Stimulated activated CD8-positive, alpha-beta memory T cell treated with anti-CD3 and anti-CD28 coated beads, Interleukin-7, amount 100 ng/mL, for 48 hours (primary cell): ENCODE measurements around the gene CFAP161.
"Not testable (repeated sequence)": the region's sequence is repeated elsewhere in the genome, so short reads cannot be mapped to it uniquely, and the experiment has no call there.

Experiments used
- DNase-seq, 2 donors: peaks; one replicate each; pipeline ENCODE4 v3.0.0-alpha.2; 2020; ENCODE audit warnings: low read depth in 1 of 2; ENCODE audit errors: extremely low read depth in 1 of 2

The CFAP161 gene

DNA sequence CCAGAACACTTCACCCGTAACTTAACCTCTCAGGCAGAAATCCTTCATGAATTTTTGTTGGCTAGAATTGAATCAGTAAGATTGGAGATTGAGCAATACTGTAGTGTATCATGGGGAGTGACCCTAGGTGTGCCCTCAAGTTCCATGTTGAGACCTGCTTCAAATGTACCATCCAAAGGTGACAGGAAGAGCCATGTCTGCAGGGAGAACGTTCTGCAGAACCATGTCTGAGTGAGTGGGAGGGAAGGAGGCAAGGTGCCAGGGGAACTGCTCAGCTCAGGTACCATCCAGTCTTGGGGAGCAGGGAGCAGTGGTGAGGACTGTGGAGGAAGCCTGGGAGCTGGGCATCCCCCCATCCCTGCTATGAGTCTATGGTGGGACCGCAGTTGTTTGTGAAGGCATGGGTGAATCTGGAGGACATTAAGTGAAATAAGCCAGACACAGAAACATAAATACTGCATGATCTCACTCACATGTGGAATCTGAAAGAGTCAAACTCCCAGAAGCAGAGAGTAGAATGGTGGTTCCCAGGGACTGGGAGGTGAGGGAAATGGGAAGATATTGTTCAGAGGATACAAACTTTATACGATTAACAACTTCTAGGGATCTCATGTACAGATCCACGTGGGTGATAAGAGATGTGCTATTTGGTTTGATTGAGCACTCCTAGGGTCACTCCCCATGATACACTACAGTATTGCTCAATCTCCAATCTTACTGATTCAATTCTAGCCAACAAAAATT lies 23.3 kb downstream of the CFAP161 start:
- DNase-seq, result no peak

DNA sequence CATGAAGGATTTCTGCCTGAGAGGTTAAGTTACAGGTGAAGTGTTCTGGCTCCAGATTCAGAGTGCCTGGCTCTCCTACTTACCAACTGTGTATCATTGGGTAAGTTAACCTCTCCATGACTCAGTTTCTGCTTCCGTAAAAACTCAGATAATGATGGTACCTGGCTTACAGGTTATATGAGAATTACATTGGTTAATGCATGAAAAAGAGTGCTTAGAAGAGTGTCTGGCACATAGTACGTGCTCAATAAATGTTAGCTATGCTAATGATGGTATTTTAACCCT lies 23.8 kb downstream of the CFAP161 start:
- no peak for DNase-seq

DNA sequence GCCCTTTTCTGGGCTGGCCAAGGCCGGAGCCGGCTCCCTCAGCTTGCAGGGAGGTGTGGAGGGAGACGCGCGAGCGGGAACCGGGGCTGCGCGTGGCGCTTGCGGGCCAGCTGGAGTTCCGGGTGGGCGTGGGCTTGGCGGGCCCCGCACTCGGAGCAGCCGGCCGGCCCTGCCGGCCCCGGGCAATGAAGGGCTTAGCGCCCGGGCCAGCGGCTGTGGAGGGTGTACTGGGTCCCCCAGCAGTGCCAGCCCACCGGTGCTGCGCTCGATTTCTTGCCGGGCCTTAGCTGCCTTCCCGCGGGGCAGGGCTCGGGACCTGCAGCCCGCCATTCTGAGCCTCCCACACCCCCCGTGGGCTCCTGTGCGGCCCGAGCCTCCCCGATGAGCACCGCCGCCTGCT lies 24.5 kb downstream of the CFAP161 start:
- not testable (repeated sequence) for DNase-seq

DNA sequence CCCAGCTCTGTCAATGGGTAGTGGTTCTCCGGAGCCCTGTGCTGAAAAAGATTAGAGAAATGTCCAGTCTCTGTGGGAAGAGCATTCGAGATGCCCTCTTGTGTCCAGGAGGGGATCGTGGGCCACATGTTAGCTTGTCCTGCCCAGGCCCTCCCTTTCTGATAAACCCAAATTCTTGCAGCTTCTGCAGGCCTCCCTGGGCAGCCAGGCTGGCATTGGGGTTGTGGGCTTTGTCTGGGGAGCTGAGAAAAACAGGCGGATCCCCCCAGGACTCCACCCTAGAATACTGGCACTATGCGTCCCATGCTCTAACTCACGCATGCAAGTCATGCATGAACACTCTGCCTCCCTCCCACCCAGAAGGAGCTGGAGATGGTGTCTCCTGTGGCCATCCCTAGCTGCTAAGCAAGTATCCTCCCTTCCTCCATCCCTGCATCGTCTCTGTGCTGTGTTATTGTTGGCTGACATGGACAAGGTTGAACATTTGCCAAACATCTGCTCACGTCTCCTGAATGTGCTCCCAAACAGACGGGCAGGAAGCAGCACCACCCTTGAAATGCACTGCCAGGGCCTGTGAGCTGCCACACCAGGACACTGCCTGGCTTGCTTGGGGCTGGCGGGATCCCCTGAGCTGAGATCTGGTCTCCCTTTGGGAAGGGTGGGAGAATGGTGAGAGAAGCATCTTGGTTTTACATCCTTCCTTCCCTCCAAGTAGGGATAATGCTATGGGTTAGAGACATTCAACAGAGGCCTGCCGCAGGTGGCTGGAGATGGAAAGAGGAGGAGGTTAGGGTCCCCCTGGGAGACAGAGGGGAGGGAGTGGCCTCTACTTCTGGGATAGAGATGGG lies 26.5 kb downstream of the CFAP161 start:
- no peak for DNase-seq

DNA sequence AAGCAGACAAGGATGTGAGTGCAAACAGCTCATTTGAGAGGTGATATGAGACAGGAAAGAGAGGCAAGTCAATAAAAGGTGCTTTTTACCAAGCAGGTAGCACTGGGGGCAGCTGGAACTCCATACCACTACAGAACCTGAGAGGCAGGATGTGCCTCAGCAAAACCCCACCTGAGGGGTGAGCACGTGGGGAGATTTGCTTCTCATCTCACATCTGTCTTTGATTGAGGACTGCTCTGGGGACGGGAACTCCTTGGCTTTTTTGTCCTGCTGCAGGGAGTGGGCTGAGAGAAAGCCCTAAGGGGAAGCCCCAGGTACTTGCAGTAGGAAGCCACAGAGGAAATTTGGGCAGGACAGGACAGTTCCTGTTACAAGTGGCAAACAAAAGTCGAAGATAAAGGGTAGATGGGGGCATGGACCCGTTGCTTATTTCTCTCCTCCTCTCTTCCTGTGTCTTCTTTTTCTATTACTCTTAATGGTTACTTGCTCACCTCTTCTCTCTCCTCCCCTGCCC lies 27.1 kb downstream of the CFAP161 start:
- no peak for DNase-seq

DNA sequence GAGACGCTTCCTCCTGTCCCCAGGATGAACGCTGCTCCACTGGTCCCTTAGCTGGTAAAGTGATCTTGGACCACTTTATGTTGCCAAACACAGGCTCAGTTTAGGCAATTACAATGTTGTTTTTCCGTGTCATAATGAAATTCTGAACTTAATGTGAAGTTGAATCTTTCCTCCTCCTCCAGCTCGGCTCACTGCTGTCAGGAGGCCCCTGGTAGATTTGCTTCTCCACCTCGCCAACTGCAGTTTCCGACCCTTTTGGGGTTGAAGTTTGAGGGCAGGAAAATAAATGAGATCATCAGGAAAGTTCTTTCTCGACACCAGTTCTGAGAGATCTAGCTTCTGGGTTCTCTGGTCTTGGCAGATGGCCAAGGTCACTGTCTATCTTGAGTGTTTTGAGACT lies 27.8 kb downstream of the CFAP161 start:
- DNase-seq, result no peak

DNA sequence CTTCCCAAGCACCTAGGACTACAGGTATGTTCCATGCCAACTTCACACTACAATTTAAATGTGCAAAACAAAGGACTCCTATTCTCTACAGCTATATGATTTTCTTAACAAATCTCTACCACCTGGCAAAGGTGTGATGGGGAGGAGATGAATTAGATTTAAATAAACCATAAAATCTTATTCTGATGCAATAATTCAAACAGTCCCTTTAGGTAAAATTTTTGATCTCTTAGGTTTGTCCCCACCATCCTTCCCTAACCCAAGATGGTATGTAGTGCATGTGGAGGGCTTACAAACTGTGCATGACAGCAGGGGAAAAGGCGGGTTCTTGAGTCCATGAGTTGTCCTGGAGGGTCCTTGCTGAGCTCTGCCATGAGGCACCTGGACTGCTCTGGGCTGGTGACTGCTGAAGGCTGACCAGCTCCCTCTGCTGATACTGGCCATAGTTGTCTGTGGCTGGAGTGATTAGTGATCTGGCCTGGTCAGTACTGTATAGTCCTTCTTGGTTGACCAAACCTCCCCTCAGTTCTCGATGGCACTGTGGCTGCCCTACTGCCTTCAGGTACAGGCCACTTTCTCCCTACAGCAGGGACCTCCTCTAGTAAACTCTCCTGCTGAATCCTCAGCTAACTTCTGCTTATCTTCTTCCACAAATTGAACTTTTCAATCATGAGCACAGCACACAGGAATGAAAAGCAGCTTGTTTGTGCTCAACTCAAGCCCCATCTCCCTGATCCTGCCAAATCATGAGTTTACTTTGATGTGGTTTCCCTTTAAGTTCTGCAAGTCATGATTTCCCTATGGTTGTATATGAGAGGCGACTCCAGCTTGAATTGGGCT lies 30.1 kb downstream of the CFAP161 start:
- no peak for DNase-seq

DNA sequence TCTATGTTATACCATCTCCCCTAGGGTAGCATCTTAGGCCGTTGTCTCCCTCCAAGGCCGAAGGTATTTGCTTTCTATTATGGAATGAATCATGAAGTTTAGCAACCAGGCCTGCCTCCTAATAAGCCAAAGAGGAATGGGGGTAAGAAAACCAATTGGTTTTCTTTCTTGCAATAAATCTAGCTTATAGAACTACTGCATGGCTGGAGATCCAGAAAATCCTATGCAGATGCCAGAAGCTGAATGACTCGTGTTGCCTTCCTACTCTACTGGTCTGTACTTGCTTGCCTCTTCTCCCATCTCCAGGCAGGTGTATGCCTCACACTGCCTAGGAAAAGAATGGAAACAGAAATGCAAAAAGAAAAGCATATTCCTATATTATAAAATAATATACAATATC lies 31.5 kb downstream of the CFAP161 start:
- no peak for DNase-seq

DNA sequence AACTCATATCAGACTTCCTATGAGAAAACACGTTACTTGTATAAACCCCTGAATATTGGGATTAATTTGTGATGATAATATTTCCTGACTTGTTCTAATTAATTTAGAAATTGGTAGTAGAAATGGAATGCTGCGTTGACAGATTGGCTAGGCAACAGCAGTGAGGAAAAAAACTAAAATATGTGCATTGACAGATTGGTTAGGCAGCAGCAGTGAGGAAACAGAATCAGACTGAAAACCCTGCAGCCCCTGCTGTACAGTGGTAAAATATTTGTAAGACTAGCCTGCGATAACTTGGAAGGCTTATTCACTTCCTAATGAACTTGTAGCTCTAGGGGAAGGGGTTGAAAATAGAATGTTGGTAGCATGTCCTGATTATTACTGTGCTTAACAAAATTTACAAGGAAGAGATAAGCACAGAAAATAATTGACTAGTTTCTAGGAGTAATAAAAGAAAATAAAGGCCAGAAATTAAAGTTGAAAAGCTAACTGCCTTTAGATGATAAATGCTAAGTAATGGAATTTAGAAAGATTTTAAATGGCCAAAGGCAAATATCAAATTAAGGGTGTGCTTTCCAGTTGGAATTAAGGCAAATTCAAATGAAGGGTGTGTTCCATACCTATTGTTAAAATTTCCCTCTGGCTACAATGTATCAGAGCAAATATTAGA lies 32.7 kb downstream of the CFAP161 start:
- DNase-seq, result no peak

DNA sequence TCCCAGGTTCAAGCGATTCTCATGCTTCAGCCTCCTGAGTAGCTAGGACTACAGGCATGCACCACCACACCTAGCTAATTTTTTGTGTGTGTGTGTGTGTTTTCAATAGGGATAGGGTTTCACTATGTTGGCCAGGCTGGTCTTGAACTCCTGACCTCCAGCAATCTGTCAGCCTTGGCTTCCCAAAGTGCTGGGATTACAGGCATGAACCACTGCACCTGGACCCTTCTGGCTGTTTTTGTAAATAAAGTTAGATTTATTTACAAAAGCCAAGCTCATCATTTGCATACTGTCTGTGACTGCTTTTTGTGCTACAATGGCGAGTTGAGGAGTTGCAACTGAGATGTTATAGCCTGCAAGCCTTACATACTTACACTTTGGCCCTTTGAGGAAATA lies 34.1 kb downstream of the CFAP161 start:
- no peak for DNase-seq

DNA sequence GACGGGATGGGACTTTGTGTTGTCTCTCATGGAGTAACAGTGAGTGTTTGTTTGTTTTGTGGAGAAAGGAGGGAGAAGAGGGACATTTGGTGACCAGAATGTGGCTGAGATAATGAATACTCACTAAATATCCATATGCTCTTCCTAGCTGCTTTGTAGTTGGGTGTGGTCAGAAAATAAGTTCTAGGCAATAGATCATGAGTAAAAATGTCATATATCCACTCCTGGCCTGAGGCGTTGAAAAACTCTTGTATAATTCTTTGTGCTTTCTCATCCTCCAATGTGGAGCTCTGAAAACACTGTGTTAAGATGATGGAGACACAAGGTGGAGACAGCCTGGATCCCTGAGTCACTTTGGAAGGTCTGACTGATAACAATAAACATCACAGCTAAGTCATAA lies 34.6 kb downstream of the CFAP161 start:
- DNase-seq, result no peak

DNA sequence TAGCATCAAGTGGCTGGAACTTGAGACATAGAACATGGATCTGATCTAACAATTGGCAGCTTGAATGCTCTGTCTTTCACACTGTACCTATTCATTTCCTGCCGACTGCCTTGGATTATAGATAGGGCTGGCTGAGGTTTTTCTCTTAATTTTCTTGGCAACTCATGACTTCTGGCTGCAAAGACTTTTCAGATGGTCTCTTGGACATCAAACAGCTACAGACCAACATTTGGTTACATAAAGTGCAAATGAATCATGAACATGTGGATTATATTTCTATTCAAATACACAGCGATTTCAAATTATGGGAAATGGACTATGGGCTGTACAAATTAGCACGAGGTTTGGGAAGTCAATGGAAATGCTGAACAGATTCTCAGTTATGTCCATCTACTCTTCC lies 36.4 kb downstream of the CFAP161 start:
- no peak for DNase-seq

DNA sequence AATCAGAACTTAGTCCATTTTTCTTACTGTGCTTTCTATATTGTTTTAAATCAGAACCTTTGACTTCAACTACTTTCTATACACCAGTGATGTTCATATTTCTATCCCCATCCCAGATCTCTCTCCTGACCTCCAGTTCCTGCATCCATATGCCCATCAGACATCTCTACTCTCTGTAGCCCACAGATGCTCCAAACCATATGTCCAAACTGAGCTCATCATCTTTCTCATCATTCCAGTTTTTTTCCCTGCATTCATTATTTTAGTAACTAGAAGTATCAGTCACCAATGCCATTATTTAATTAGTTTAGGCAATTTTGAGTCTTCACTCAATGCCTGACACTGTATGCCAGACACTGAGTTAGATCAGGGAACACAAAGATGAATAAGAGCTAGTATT lies 37.2 kb downstream of the CFAP161 start:
- no peak for DNase-seq

DNA sequence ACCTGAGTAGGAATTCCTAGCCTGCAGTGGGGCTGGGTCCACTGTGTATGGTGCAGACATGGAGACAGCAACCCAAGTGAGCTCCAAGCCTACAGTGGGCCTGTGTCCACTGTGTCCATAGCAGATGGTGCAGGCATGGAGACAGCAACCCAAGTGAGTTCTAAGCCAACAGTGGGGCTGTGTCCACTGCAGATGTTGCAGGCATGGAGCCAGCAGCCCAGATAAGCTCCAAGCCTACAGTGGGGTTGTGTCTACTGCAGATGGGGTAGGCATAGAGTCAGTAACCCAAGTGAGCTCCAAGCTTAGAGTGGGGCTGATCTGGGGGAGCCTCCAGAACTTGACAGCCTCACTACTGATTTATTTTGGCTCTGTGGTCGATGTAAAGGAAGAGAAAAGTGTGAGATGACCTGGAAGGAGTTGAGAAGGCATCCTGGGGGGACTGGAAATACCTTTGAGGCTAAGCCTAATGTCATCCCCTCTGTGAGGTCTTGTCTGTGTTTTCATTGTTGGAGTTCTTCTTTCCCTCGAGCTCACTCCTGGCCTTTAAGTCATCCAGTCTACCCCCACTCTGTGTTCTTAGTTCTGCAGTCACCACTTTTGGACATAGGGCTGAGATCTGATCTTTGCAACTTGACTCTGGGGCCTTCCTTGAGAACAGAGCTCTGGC lies 40.2 kb downstream of the CFAP161 start:
- no peak for DNase-seq

DNA sequence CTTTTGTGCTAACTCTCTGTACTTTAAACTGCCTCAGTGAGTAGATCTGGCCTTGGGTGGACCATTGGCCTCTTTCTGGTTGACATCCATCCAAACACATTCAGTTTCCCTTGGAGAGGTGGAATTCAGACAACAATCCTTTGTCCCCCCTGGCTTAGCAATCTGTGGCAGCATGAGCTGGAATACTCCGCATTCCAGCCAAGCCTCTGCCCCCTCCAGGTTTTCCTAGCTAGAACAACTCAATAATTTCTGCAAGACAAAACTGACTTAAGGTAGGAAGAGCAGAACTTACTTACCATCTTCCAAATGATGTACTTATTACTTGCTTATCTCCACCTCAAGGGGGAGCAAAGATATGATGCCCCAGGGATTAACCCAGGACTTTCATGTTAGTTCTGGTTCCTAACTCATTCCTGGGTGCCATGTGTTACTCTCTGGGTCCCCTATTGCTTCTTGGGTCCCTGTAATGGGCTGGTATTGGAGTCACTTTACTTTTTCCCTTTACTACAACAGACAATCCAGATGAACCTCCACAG lies 40.8 kb downstream of the CFAP161 start:
- DNase-seq, result no peak

DNA sequence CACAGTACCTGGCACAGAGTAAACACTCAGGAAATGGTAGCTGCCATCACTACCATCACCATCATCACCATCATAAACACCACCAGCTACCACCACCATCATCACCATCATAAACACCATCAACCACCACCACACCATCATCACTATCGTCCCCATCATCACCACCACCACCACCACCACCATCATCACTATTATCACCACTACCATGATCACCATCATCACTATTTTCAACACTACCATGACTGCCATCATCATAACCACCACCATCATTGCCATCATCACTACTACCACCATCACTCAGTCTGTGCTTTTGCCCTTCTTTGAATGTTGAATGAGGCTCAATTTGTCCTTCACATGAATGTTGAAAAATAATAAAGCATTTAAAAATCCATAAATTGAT lies 41.4 kb downstream of the CFAP161 start:
- DNase-seq, result no peak

DNA sequence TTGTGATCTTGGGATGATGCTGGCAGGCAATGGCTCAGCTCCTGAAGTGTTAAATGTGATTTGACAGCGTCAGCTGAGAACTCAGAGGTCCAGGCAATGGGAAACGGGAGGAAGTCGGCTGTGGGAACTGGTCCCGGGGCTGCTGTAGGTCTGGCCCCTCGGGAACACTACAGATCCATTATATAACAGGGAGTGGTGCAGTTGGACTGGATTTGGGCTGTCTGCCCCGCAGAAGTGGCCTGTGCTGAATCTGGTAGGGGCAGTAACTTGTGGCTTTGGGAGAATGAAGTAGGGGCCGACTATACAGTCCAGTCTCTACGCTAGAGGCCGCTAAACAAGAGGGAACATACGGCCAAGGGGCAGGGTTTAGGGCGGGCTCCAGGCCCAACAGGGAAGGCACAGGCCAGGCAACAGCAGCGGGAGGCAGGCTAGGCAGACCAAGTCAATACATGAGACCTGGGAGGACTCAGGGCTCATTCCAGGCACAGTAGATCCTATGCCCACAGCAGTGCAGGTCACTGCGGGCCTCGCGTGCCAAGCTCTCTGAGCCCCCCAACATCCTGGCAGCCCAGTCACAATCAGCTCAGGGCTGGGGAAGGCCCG lies 42.3 kb downstream of the CFAP161 start:
- DNase-seq, result no peak

DNA sequence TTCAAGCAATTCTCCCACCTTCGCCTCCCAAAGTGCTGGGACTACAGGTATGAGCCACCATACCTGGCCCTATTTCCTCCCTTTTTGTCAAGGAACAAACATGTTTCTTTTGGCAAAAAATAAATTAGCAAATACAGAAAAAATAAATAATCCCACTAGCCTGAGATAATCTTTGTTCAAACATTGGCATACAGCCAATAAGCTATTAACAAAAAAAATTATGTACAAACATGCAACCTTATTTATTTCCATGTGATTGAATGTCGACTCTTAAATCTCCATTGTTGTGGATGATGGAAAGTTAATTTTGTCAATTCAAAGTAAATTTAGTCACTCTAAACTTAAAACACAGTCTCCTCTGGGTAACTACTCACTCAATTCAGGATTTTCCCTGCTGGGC lies 44.3 kb downstream of the CFAP161 start:
- no peak for DNase-seq

DNA sequence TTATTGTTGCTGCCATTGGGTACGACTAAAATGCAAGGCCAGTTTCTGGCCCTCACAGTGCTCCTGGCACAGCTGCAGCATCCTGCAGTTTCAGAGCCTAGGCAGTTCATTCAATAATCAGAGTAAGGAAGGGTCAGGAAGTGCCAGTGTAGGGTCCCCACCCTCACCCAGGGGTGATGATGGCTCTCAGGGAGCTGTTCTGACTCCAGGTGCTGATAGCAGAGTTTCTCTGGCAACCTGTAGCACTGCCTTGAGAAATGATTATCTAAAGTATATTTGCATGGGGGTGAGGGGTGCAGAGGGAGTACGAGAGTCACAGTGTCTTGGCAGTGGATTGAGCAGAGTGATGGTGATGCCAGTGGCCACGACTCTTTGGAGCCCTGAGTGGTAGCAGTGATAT lies 47.1 kb downstream of the CFAP161 start:
- DNase-seq, result no peak
